Neuron (in vitro differentiated cells): ENCODE results near the gene RNF207.
A peak's percentile ranks its signal among the peaks of the same experiment; 100 is the strongest.
"Not testable (repeated sequence)": the region's sequence is repeated elsewhere in the genome, so short reads cannot be mapped to it uniquely, and the experiment has no call there.

Source experiments
- H2AFZ ChIP-seq: one replicate; pipeline ENCODE4 v1.6.1; 2013; ENCODE audit warnings: low read depth, mild to moderate bottlenecking, inconsistent platforms, low read length, moderate library complexity
- H3K27me3 ChIP-seq: one replicate; pipeline ENCODE4 v1.6.1; 2013; ENCODE audit warnings: low read length; ENCODE audit not compliant: insufficient read depth
- H3K36me3 ChIP-seq: one replicate; pipeline ENCODE4 v1.6.1; 2013; ENCODE audit warnings: low read length; ENCODE audit not compliant: insufficient read depth
- H3K4me1 ChIP-seq: one replicate; pipeline ENCODE4 v1.6.1; 2013; ENCODE audit warnings: low read length; ENCODE audit not compliant: insufficient read depth
- H3K4me3 ChIP-seq: 2 replicates; pipeline ENCODE4 v1.5.1; 2013; ENCODE audit warnings: mild to moderate bottlenecking, low read length, moderate library complexity
- H3K9me3 ChIP-seq: one replicate; pipeline ENCODE4 v1.6.1; 2013; ENCODE audit warnings: low read length

RNF207 gene

GRCh38 chr1:6212193-6212959, 6.5 kb downstream of the RNF207 start:
- Histone ChIP-seq H3K9me3 (no peaks in the 10 kb centered on the region), H3K4me3 (no peak overlapping the region), H2AFZ (no peak overlapping the region), H3K27me3 (no peaks in the 10 kb centered on the region), H3K36me3 (no peaks in the 10 kb centered on the region), H3K4me1 (peaks cover 4% of the 10 kb centered on the region)

- H3K27me3 ChIP-seq: no peaks in the 10 kb centered on the region
- H3K4me1 ChIP-seq: peaks cover 4% of the 10 kb centered on the region
- H3K36me3 ChIP-seq: peaks cover 22% of the 10 kb centered on the region
- H3K4me3 ChIP-seq: no peak overlapping the region
- no peaks in the 10 kb centered on the region for H3K9me3 ChIP-seq
- H2AFZ ChIP-seq: no peak overlapping the region
Observed at GRCh38 chr1:6218375-6219164, 12.7 kb downstream of the RNF207 start.

DNA sequence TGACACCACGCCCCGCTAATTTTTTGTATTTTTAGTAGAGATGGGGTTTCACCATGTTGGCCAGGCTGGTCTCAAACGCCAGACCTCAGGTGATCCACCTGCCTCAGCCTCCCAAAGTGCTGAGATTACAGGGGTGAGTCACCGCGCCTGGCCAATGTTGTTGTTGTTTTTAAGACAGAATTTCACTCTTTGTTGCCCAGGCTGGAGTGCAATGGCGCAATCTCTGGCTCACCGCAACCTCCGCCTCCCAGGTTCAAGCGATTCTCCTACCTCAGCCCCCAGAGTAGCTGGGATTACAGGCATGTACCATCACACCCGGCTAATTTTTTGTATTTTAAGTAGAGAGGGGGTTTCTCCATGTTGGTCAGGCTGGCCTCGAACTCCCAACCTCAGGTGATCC, 13.7 kb downstream of the RNF207 start:
- not testable (repeated sequence) for H2AFZ ChIP-seq, H3K4me1 ChIP-seq, H3K4me3 ChIP-seq, H3K9me3 ChIP-seq, H3K27me3 ChIP-seq
- peaks cover 32% of the 10 kb centered on the region for H3K36me3 ChIP-seq

DNA sequence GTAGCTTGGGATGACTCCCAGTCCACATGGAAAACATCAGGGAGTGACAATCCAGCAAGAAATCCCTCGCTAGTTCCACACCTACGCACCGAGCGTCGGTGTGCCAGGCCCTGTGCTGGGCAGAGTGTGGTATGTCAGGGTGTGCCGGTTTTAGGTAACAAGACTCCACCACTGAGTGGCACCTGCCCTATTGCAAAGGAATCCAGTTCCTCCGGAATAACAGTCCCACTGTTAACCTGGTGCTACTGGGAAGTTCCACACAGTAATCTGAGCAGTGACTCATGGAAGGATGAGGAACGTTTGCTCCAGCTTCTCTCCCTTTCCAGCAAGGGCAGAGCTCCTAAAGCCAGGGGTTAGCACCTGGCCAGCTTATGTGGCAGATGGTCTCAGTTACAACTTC, 14.3 kb downstream of the RNF207 start:
- Histone ChIP-seq H3K4me1 (peaks cover 4% of the 10 kb centered on the region), H3K36me3 (peaks cover 38% of the 10 kb centered on the region), H2AFZ (no peak overlapping the region), H3K4me3 (no peak overlapping the region), H3K9me3 (no peaks in the 10 kb centered on the region), H3K27me3 (no peaks in the 10 kb centered on the region)

DNA sequence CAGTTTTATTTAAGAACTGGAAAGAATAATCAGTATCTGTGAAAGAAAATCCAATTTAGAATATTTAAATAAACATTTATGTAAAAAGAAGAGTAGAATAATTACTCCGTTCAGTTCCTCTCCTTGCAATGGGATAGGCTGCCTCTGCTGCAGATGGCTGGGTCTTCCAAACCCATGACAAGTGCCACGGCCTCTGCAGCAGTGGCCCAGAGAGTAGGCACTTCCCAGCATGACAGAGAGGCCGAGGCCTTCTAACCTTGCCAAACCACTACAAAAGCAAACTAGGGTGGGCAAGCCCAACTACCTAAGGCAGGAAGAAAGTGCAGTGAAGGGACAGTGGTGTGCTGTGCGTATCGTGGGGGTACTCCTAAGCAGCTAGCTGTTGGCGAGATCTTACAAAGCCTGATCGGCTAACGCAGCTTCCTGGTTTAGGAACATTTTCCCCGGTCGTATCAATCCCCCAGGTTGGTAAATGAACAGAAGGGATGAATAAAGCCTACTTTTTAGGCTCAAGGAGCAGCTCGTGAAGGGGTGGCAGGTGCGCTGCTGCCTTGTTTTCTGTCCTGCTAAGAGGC, 15.4 kb downstream of the RNF207 start:
- Histone ChIP-seq H3K4me1 (peaks cover 4% of the 10 kb centered on the region), H3K9me3 (no peaks in the 10 kb centered on the region), H3K4me3 (no peak overlapping the region), H3K27me3 (no peaks in the 10 kb centered on the region), H3K36me3 (peaks cover 47% of the 10 kb centered on the region), H2AFZ (no peak overlapping the region)

DNA sequence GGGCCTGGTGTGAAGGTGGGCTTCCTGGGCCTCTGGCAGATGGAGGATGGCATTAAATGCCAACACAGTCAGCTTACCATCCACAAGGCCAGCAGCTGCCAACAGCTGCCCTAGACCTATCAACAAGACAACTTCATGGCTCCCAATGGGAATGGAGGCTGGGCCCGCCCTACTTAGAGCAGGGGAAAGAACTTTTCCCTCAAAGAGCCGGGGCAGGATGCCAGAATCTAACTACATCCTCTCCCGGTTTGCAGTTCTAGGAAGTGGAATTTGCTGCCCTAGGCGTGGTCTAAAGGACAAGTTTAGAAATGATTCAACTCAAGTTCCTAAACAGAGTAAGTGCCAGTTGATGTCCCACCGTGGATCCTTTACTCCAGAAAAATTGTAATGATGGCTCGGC, 16.7 kb downstream of the RNF207 start:
- Histone ChIP-seq H3K36me3 (peaks cover 58% of the 10 kb centered on the region), H2AFZ (no peak overlapping the region), H3K4me3 (no peak overlapping the region), H3K27me3 (no peaks in the 10 kb centered on the region), H3K4me1 (peaks cover 4% of the 10 kb centered on the region), H3K9me3 (no peaks in the 10 kb centered on the region)

GRCh38 chr1:6223617-6224016, 17.7 kb downstream of the RNF207 start:
- peaks cover 62% of the 10 kb centered on the region for H3K36me3 ChIP-seq

GRCh38 chr1:6224718-6225117, 18.8 kb downstream of the RNF207 start:
- Histone ChIP-seq H3K4me3 (no peak overlapping the region), H2AFZ (no peak overlapping the region), H3K36me3 (peaks cover 66% of the 10 kb centered on the region), H3K9me3 (no peaks in the 10 kb centered on the region), H3K27me3 (no peaks in the 10 kb centered on the region), H3K4me1 (no peaks in the 10 kb centered on the region)

More at GRCh38 chr1:6223617-6224016, 17.7 kb downstream of the RNF207 start:
- H3K9me3 ChIP-seq: no peaks in the 10 kb centered on the region
- no peak overlapping the region for H2AFZ ChIP-seq
- no peak overlapping the region for H3K4me3 ChIP-seq
- H3K27me3 ChIP-seq: no peaks in the 10 kb centered on the region
- H3K4me1 ChIP-seq: peaks cover 2% of the 10 kb centered on the region

DNA sequence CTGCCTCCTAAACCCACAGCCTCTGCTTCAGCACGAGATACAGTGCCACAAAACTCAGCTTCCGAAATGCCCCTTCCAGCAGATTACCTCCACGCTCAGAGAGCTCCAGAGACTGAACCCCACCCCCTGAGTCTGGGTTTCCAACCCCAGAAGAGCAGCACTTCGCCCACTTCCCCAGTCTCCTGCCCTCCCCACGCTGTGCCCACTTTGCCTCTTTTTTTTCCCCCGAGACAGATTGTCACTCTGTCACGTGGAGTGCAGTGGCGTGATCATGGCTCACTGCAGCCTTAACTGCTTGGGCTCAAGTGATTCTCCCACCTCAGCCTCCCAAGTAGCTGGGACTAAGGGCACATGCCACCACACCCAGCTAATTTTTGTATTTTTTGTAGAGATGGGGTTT, 19.7 kb downstream of the RNF207 start:
- Histone ChIP-seq H3K4me1 (no peaks in the 10 kb centered on the region), H3K9me3 (no peaks in the 10 kb centered on the region), H3K27me3 (no peaks in the 10 kb centered on the region), H3K4me3 (no peak overlapping the region), H3K36me3 (peaks cover 67% of the 10 kb centered on the region), H2AFZ (no peak overlapping the region)

GRCh38 chr1:6233376-6233775, 27.5 kb downstream of the RNF207 start:
- Histone ChIP-seq H3K36me3 (peaks cover 43% of the 10 kb centered on the region), H3K4me3 (no peak overlapping the region), H3K27me3 (no peaks in the 10 kb centered on the region), H3K4me1 (peaks cover 19% of the 10 kb centered on the region), H2AFZ (no peak overlapping the region), H3K9me3 (no peaks in the 10 kb centered on the region)

- Histone ChIP-seq H2AFZ (no peak overlapping the region), H3K9me3 (no peaks in the 10 kb centered on the region), H3K4me1 (peaks cover 31% of the 10 kb centered on the region), H3K27me3 (no peaks in the 10 kb centered on the region), H3K36me3 (peaks cover 39% of the 10 kb centered on the region), H3K4me3 (peak overlapping the region; percentile 97)
Observed at GRCh38 chr1:6234502-6235295, 28.8 kb downstream of the RNF207 start.

DNA sequence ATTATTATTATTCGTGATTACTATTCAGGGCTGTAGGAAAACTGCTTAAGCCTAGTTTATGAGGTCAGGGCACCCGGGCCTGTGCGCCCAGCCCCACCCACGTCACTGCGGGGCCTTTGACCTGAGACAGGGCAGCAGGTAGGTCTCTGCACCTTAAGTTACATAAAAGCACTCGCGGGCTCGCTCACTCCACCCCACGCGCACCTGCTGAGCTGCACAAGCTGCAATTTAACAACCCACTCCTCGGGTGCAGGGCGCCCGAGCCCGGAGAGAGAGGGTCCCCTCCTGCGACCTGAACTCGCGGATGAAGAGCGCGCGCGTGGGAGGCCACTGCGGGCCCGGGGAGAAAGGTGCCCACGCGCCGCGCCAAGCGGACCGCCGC, 29.4 kb downstream of the RNF207 start:
- Histone ChIP-seq H3K36me3 (peaks cover 34% of the 10 kb centered on the region), H3K27me3 (no peaks in the 10 kb centered on the region), H3K4me3 (peak overlapping the region; percentile 97), H3K9me3 (no peaks in the 10 kb centered on the region), H3K4me1 (peaks cover 36% of the 10 kb centered on the region), H2AFZ (peak overlapping the region; percentile 22)

DNA sequence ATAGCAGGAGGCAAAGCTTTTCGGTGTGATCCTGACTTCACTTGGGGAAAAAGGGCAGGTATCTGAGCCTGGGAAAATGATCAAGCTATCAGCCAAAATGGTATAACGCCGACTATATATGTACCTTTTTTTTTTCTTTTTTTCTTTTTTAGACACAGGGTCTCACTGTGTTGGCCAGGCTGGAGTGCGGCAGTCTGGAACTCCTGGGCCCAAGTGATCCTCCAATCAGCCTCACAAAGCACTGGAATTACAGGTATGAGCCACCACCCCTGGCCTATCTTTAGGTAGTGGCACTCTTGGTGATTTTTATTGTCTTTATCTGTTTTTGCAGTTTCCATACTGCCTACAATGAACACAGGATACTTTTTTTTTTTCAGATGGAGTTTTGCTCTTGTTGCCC, 31.2 kb downstream of the RNF207 start:
- Histone ChIP-seq H3K36me3 (peaks cover 18% of the 10 kb centered on the region), H3K9me3 (no peaks in the 10 kb centered on the region), H2AFZ (no peak overlapping the region), H3K4me3 (no peak overlapping the region), H3K27me3 (no peaks in the 10 kb centered on the region), H3K4me1 (peaks cover 54% of the 10 kb centered on the region)
